CD14-positive monocyte (primary cell): ENCODE measurements around the gene EEFSEC. TPM values are rescaled to one million over a fixed set of nuclear protein-coding genes. Genes with fewer than 3 reads are reported as not detected.

Experiments used
- DNase-seq, 3 donors: peaks; one replicate each; pipeline ENCODE4 v3.0.0-alpha.2; 2011 to 2022
- H2AFZ ChIP-seq: 2 replicates; pipeline ENCODE4 v1.6.0; 2012; ENCODE audit warnings: mild to moderate bottlenecking, low read depth, low read length, inconsistent platforms; ENCODE audit not compliant: insufficient read depth, poor library complexity, severe bottlenecking
- H3K27ac ChIP-seq, 2 donors: 1 replicate in 1 of 2; 2 replicates in 1 of 2; pipeline ENCODE4 v1.5.1; 2012 to 2013; ENCODE audit warnings: low read length in 2 of 2, control low read depth in 1 of 2, inconsistent platforms in 1 of 2, low read depth in 1 of 2, mild to moderate bottlenecking in 1 of 2
- H3K27me3 ChIP-seq, 2 donors: one replicate each; pipeline versions ENCODE4 v1.6.0 to v1.6.1; 2011 to 2013; ENCODE audit warnings: low read length in 2 of 2; ENCODE audit not compliant: control insufficient read depth in 2 of 2, insufficient read depth in 2 of 2
- H3K36me3 ChIP-seq, 2 donors: replicated peaks in 1 of 2; 1 replicate in 1 of 2; 2 replicates in 1 of 2; pipeline versions ENCODE4 v1.5.1 to v1.6.1; 2012 to 2013; ENCODE audit warnings: low read length in 2 of 2, control low read depth in 1 of 2, inconsistent platforms in 1 of 2, mild to moderate bottlenecking in 1 of 2; ENCODE audit not compliant: insufficient read depth in 2 of 2, control insufficient read depth in 1 of 2
- H3K4me1 ChIP-seq, 2 donors: 1 replicate in 1 of 2; 2 replicates in 1 of 2; pipeline versions ENCODE4 v1.5.1 to v1.6.1; 2012 to 2013; ENCODE audit warnings: low read length in 2 of 2, control low read depth in 1 of 2, inconsistent platforms in 1 of 2, mild to moderate bottlenecking in 1 of 2, moderate library complexity in 1 of 2; ENCODE audit not compliant: insufficient read depth in 2 of 2, control insufficient read depth in 1 of 2
- H3K4me2 ChIP-seq: replicated peaks from 2 replicates; pipeline ENCODE3; 2012; ENCODE audit warnings: low read length, moderate library complexity, mild to moderate bottlenecking; ENCODE audit not compliant: poor library complexity, severe bottlenecking; ENCODE audit errors: extremely low read depth
- H3K4me3 ChIP-seq, 3 experiments: fragments of 200-600 bp in 1 of 3; sonication (generic) in 1 of 3; replicated peaks in 1 of 3; 1 replicate in 2 of 3; 2 replicates in 1 of 3; pipeline ENCODE4 v1.5.1; 2011 to 2013; ENCODE audit warnings: low read length in 3 of 3, mild to moderate bottlenecking in 3 of 3, control low read depth in 2 of 3, low read depth in 2 of 3, inconsistent platforms in 1 of 3, moderate library complexity in 1 of 3
- H3K79me2 ChIP-seq: 2 replicates; pipeline ENCODE4 v1.6.0; 2012; ENCODE audit warnings: mild to moderate bottlenecking, control low read depth, inconsistent platforms, low read length, moderate library complexity; ENCODE audit not compliant: insufficient read depth
- H3K9ac ChIP-seq: 2 replicates; pipeline ENCODE4 v1.6.0; 2017; ENCODE audit warnings: low read length, mild to moderate bottlenecking; ENCODE audit not compliant: insufficient read depth, poor library complexity, severe bottlenecking
- H3K9me3 ChIP-seq, 2 donors: replicated peaks in 1 of 2; 1 replicate in 1 of 2; 2 replicates in 1 of 2; pipeline versions ENCODE4 v1.5.1 to v1.6.1; 2012 to 2013; ENCODE audit warnings: low read length in 2 of 2, control low read depth in 1 of 2; ENCODE audit not compliant: control insufficient read depth in 1 of 2, insufficient read depth in 1 of 2
- H4K20me1 ChIP-seq: 2 replicates; pipeline ENCODE4 v1.6.0; 2012; ENCODE audit warnings: mild to moderate bottlenecking, low read length, control low read depth, moderate library complexity; ENCODE audit not compliant: insufficient read depth
- H3K27ac Mint-ChIP-seq, 7 donors: one replicate each; pipeline ENCODE4 v1.8.0; 2020; ENCODE audit warnings: mild to moderate bottlenecking in 7 of 7, mixed read lengths in 7 of 7, moderate library complexity in 6 of 7, inconsistent platforms in 2 of 7
- H3K27me3 Mint-ChIP-seq, 3 donors: one replicate each; pipeline ENCODE4 v1.8.0; 2021 to 2022; ENCODE audit warnings: low read depth in 3 of 3, mild to moderate bottlenecking in 3 of 3, mixed read lengths in 3 of 3, moderate library complexity in 3 of 3, inconsistent platforms in 1 of 3
- H3K36me3 Mint-ChIP-seq, 2 donors: one replicate each; pipeline ENCODE4 v1.8.0; 2020; ENCODE audit warnings: mixed read lengths in 2 of 2, inconsistent platforms in 1 of 2, mild to moderate bottlenecking in 1 of 2
- H3K4me1 Mint-ChIP-seq: one replicate; pipeline ENCODE4 v1.8.0; 2020; ENCODE audit warnings: mild to moderate bottlenecking, mixed read lengths
- H3K4me3 Mint-ChIP-seq, 2 donors: one replicate each; pipeline ENCODE4 v1.8.0; 2020; ENCODE audit warnings: mild to moderate bottlenecking in 2 of 2, mixed read lengths in 2 of 2, moderate library complexity in 1 of 2
- H3K9me3 Mint-ChIP-seq, 7 donors: one replicate each; pipeline ENCODE4 v1.8.0; 2020 to 2022; ENCODE audit warnings: mixed read lengths in 7 of 7, mild to moderate bottlenecking in 6 of 7, moderate library complexity in 6 of 7, inconsistent platforms in 2 of 7
- WGBS: methylation state at CpG from one replicate; pipeline ENCODE4 v1.1.5; 2013; ENCODE audit warnings: missing lambda C conversion rate; ENCODE audit not compliant: insufficient coverage; 5-methylcytosine and 5-hydroxymethylcytosine counted together
- intact Hi-C, 2 donors: fragments of 100-400 bp; cut with micrococcal nuclease; formaldehyde crosslinking; loops; one replicate each; pipeline versions ENCODE4 v1.15.0 to v1.15.1; 2023
- polyA plus RNA-seq, 3 donors: library from polyadenylated mRNA; depleted of rRNA in 1 of 3; unstranded in 2 of 3; stranded (reverse) in 1 of 3; fragments of 300-500 nt in 2 of 3; fragments of >200 nt in 1 of 3; fragmentation: Illumina TruSeq in 2 of 3; gene quantifications; 1 replicate in 2 of 3; 2 replicates in 1 of 3; pipeline ENCODE4 v1.2.3, GENCODE V29; 2012 to 2021
- TF ChIP-seq, protein P1 (sequence below): fragments of 200-600 bp; IDR thresholded peaks from one replicate; pipeline ENCODE4 v1.8.0; 2022; ENCODE audit warnings: antibody characterized with exemption, mild to moderate bottlenecking

EEFSEC gene
- polyA plus RNA-seq, 3 donors = 13.3 to 14.9 (median 14.9) TPM

DNA sequence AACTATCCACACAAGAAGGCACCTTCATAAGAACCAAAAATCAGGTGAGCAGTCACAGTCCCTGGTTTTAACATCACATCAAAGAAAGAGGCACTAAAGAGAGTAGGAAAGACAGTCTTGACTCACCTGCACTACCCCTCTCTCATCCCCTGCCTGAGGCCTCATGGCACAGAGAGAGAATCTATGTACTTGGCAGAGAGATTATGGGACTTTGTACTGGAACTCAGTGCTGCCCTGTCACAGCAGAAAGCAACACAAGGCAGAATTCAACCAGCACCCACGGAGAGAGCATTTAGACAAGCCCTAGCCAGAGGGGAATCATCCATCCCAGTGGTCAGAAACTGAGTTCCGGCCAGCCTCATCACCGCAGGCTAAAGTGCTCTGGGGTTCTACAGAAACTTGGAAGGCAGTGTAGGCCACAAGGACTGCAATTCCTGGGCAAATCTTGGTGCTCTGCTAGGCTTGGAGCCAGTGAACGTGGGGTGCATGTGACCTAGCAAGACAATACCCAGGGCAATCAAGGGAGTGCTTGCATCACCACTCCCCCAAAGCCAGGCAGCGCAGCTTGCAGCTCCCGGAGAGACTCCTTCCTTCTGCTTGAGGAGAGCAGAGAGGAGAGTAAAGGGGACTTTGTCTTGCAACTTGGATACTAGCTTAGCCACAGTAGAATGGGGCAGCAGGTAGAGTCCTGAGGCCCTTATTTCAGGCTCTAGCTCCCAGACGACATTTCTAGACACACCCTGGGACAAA is 21.2 kb upstream of the EEFSEC start:
- Histone ChIP-seq H3K27me3 (no peaks in the 10 kb centered on the region), H3K36me3 (no peaks in the 10 kb centered on the region), H3K4me2 (no peak overlapping the region), H3K4me1 (peaks cover 0 to 3% of the 10 kb centered on the region in 2 donors), H3K9me3 (no peaks in the 10 kb centered on the region), H4K20me1 (no peaks in the 10 kb centered on the region), H3K9ac (no peak overlapping the region), H3K27ac (no peak overlapping the region), H3K4me3 (no peak overlapping the region), H2AFZ (no peak overlapping the region), H3K79me2 (no peaks in the 10 kb centered on the region)
- H3K36me3 Mint-ChIP-seq = no peaks in the 10 kb centered on the region
- peaks cover 0 to 4% (median 3%) of the 10 kb centered on the region in 3 donors for H3K27me3 Mint-ChIP-seq
- H3K4me3 Mint-ChIP-seq = no peak overlapping the region
- H3K27ac Mint-ChIP-seq = no peak overlapping the region
- intact Hi-C loops = no loop called here
- peaks cover 0 to 3% (median 0%) of the 10 kb centered on the region in 7 donors for H3K9me3 Mint-ChIP-seq
- no peak for DNase-seq
- TF ChIP-seq, protein P1, sequence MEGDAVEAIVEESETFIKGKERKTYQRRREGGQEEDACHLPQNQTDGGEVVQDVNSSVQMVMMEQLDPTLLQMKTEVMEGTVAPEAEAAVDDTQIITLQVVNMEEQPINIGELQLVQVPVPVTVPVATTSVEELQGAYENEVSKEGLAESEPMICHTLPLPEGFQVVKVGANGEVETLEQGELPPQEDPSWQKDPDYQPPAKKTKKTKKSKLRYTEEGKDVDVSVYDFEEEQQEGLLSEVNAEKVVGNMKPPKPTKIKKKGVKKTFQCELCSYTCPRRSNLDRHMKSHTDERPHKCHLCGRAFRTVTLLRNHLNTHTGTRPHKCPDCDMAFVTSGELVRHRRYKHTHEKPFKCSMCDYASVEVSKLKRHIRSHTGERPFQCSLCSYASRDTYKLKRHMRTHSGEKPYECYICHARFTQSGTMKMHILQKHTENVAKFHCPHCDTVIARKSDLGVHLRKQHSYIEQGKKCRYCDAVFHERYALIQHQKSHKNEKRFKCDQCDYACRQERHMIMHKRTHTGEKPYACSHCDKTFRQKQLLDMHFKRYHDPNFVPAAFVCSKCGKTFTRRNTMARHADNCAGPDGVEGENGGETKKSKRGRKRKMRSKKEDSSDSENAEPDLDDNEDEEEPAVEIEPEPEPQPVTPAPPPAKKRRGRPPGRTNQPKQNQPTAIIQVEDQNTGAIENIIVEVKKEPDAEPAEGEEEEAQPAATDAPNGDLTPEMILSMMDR = no peak
- WGBS = 96% methylated on average over 4 of the region's 7 CpGs
- H3K4me1 Mint-ChIP-seq = peaks cover 10% of the 10 kb centered on the region

GRCh38 chr3:128133273-128133883 is 19.9 kb upstream of the EEFSEC start:
- no peak overlapping the region for H2AFZ ChIP-seq
- H3K4me3 ChIP-seq = no peak overlapping the region
- no peak overlapping the region for H3K9ac ChIP-seq
- peaks cover 6% of the 10 kb centered on the region for H3K4me1 Mint-ChIP-seq
- TF ChIP-seq, protein P1 = peak; percentile 74
- H3K4me2 ChIP-seq = no peak overlapping the region
- peaks cover 0 to 3% (median 0%) of the 10 kb centered on the region in 7 donors for H3K9me3 Mint-ChIP-seq
- H4K20me1 ChIP-seq = no peaks in the 10 kb centered on the region
- peaks cover under 1 to 3% of the 10 kb centered on the region in 2 donors for H3K27me3 ChIP-seq
- H3K4me3 Mint-ChIP-seq = no peak overlapping the region
- H3K36me3 Mint-ChIP-seq = no peaks in the 10 kb centered on the region
- H3K36me3 ChIP-seq = no peaks in the 10 kb centered on the region
- H3K79me2 ChIP-seq = no peaks in the 10 kb centered on the region
- H3K27ac Mint-ChIP-seq = no peak overlapping the region
- H3K9me3 ChIP-seq = no peaks in the 10 kb centered on the region
- WGBS = 100% methylated on average over 1 of the region's 3 CpGs
- peaks cover 0 to under 1% of the 10 kb centered on the region in 2 donors for H3K4me1 ChIP-seq
- intact Hi-C loops = no loop called here
- no peak overlapping the region for H3K27ac ChIP-seq
- DNase-seq = peak in 2 of 3 donors; percentile 43 to 50
- H3K27me3 Mint-ChIP-seq = peaks cover 3 to 10% (median 6%) of the 10 kb centered on the region in 3 donors
